GM10266 (cell line): ENCODE data around the gene USP17L22.
"Not testable (repeated sequence)": the region's sequence is repeated elsewhere in the genome, so short reads cannot be mapped to it uniquely, and the experiment has no call there.

ENCODE experiments used
- DNase-seq: peaks from one replicate; pipeline ENCODE4 v3.0.0; 2012; ENCODE audit errors: extremely low spot score

USP17L22 gene

GRCh38 chr4:9267319-9267718 lies at the start of gene USP17L22:
Gene USP17L22, plus strand, starts transcription at chr4:9267619. Its CDS starts 0 bp downstream, at chr4:9267619.
- not testable (repeated sequence) for DNase-seq

- not testable (repeated sequence) for DNase-seq
These were observed 47.6 kb upstream of the USP17L22 start, which contains the start of gene USP17L12 for GRCh38 chr4:9219852-9220251. Gene USP17L12, plus strand, starts transcription at chr4:9220152. Its CDS starts 0 bp downstream, at chr4:9220152.

- not testable (repeated sequence) for DNase-seq
These were observed 42.8 kb upstream of the USP17L22 start, which contains the start of gene USP17L13 for GRCh38 chr4:9224596-9224995. Gene USP17L13, plus strand, starts transcription at chr4:9224896. Its CDS starts 0 bp downstream, at chr4:9224896.

- DNase-seq = not testable (repeated sequence)
These were observed 37.2 kb upstream of the USP17L22 start for GRCh38 chr4:9230249-9230648.

- DNase-seq = not testable (repeated sequence)
These were observed 33.3 kb upstream of the USP17L22 start, which contains the start of gene USP17L15 for GRCh38 chr4:9234085-9234484. Gene USP17L15, plus strand, starts transcription at chr4:9234385. Its CDS starts 0 bp downstream, at chr4:9234385.

- DNase-seq = not testable (repeated sequence)
These were observed 29.0 kb upstream of the USP17L22 start for GRCh38 chr4:9238461-9238860.

- DNase-seq = not testable (repeated sequence)
These were observed 23.8 kb upstream of the USP17L22 start, which contains the start of gene USP17L17 for GRCh38 chr4:9243579-9243978. Gene USP17L17, plus strand, starts transcription at chr4:9243879. Its CDS starts 0 bp downstream, at chr4:9243879.

GRCh38 chr4:9247953-9248680 lies 19.3 kb upstream of the USP17L22 start, which contains the start of gene USP17L18:
Gene USP17L18, plus strand, starts transcription at chr4:9248630. Its CDS starts 0 bp downstream, at chr4:9248630.
- DNase-seq = not testable (repeated sequence)

- DNase-seq = not testable (repeated sequence)
These were observed 14.3 kb upstream of the USP17L22 start, which contains the start of gene USP17L19 for GRCh38 chr4:9253078-9253477. Gene USP17L19, plus strand, starts transcription at chr4:9253378. Its CDS starts 0 bp downstream, at chr4:9253378.

GRCh38 chr4:9257824-9258223 lies 9.6 kb upstream of the USP17L22 start, which contains the start of gene USP17L20:
Gene USP17L20, plus strand, starts transcription at chr4:9258124. Its CDS starts 0 bp downstream, at chr4:9258124.
- not testable (repeated sequence) for DNase-seq

- not testable (repeated sequence) for DNase-seq
These were observed 4.8 kb upstream of the USP17L22 start, which contains the start of gene USP17L21 for GRCh38 chr4:9262572-9262971. Gene USP17L21, plus strand, starts transcription at chr4:9262872. Its CDS starts 0 bp downstream, at chr4:9262872.

- DNase-seq = not testable (repeated sequence)
These were observed 4.3 kb downstream of the USP17L22 start for GRCh38 chr4:9271719-9272118.
